SH-SY5Y (cell line): ENCODE measurements around the gene PRR13.

Source experiments
- GATA2 ChIP-seq: IDR thresholded peaks from 2 replicates; pipeline ENCODE4 v1.6.1; 2011; ENCODE audit warnings: mild to moderate bottlenecking, low read depth, low read length
- GATA3 ChIP-seq: IDR thresholded peaks from 2 replicates; pipeline ENCODE4 v1.6.1; 2011; ENCODE audit warnings: low read depth, mild to moderate bottlenecking, low read length, moderate library complexity

Gene PRR13

DNA sequence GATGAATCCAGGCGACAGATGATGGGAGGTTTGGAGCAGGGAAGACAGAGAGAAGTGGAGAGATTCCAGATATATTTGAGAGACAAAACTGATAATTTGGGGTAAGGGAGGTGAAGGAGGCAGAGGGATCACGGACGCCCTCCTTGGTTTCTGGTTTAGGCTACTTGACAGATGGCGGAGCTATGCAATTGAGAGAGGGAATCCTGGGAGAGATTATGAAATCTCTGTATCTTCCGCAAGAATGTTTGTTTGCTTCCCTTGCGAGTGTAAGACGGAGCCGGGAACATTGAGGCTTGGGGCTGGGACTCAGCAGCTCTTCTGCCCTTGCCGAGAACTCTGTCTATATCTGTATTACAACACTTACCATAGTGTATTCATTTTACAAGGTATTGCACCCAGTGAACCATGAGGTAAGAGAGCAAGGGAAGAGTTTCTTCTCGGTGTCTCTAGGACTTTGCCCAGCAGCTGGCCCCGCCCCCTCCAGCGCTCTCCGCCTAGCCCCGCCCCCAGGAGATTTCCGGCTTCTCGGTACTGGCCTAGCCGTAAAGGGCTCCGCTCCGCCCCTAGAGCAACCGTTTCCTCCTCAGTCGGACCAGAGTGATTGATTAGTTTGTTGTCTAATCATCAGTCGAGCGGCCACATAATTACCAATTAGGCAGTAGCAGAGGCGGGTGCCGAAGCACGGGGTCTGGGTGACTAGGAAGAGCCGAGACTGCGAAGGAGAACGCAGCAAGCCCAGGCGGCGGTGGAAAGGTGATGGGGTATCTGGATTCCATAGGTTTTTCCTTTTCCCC lies at the start of gene PRR13:
TSS of gene PRR13 (plus strand) at position 695 of the 794 bp plus-strand sequence. CDS start 981 bp downstream, outside the sequence.
- TF ChIP-seq GATA3 (no peak), GATA2 (no peak)

GRCh38 chr12:53399896-53400295 lies 41.6 kb upstream of the PRR13 start:
- TF ChIP-seq GATA2 (no peak), GATA3 (no peak)

- TF ChIP-seq GATA3, result no peak
- TF ChIP-seq GATA2, result no peak
Observed at GRCh38 chr12:53402871-53403270, 38.7 kb upstream of the PRR13 start.

- TF ChIP-seq GATA3, result no peak
- no peak for TF ChIP-seq GATA2
Observed at GRCh38 chr12:53410951-53411350, 30.6 kb upstream of the PRR13 start.

- no peak for TF ChIP-seq GATA2
- no peak for TF ChIP-seq GATA3
Observed at GRCh38 chr12:53413485-53414204, 27.9 kb upstream of the PRR13 start.

DNA sequence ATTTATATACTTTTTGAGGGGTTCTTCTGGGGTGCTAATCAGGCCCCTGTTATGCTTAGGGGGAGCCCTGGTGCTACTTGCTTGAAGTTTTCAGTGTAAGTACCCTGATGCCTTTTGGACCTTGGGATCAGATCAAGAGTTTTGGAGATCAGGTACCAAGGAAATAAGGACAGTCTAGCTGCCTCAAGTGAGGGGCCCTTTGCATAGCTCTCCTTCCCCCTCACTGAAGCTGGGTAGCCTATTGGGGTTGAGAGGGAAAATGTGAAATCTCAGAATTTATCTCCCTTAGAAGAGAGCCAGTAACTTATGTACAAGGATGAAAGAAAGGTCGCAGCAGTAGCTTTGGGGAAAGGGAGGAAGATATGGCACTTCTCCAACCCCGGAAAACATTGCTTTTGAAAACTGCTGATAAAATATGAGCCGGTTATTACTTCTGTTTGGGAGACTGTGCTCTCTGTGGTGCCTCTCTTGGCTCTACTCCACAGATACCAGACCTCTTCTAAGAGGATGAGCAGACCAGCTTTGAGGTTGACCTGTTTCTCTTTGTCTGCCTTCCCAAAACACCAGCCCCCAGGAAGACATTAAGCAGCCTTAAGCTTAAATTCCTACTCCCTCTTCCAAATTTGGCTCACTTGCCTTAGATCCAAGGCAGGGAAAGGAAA lies 26.6 kb upstream of the PRR13 start:
- TF ChIP-seq GATA3 (no peak), GATA2 (no peak)

DNA sequence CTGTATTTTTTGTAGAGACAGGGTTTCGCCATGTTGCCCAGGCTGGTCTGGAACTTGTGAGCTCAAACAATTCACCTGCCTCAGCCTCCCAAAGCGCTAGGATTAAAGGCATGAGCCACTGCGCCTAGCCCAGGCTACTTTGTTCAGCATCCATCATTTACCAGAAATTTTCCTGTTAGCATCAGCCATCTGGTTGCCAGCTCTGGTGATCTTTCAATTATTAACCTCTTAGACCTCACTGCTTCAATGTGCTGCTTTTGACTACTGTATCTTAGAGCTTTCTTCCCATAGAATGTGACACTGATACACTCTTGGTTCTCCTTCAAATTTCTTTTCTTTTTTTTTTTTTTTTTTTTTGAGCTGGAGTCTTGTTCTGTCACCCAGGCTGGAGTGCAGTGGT lies 23.3 kb upstream of the PRR13 start:
- no peak for TF ChIP-seq GATA2
- no peak for TF ChIP-seq GATA3

DNA sequence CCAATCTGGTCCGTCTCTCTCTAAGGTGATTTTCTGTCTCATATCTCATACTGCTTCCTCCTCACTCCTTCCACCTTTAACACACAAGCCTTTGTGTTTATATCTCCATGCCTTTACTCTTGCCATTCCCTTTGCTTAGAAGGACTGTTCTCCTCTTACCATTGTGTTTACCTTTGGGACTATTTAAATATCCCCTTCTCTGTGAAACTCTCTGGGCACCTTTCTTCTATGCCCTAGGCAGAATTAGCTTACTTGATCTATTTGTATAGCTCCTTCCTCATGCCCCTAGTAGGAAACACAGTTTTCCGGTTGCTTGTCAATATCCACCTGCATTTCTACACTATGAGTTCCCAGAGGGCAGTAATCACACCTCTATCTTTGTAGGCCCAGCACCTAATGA lies 21.8 kb upstream of the PRR13 start:
- TF ChIP-seq GATA2 (no peak), GATA3 (no peak)

DNA sequence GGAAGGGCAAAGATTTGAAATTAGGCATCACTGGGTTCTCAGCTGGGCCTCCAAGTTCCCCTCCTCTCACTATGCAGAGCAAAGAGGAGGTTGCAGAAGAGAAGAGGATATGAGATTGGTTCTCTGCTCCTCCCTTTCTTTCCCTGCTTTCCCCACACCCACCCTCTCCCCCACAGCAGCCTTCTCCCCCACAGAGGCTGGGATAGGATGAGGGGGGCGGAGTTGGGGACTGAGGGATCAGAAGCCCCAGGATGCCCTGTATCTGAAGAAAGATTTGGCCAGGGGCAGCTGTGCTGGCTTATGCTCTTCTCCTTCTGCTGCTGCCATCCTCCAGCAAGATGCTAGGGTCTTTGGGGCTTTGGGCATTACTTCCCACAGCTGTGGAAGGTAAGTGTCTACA lies 17.9 kb upstream of the PRR13 start, which contains the start of gene AMHR2:
TSS of gene AMHR2 (plus strand) at position 259 of the 400 bp plus-strand sequence. CDS start at position 339, 80 bp downstream.
- TF ChIP-seq GATA2 (no peak), GATA3 (no peak)

GRCh38 chr12:53424626-53425514 lies 16.7 kb upstream of the PRR13 start:
- TF ChIP-seq GATA3 (no peak), GATA2 (no peak)

DNA sequence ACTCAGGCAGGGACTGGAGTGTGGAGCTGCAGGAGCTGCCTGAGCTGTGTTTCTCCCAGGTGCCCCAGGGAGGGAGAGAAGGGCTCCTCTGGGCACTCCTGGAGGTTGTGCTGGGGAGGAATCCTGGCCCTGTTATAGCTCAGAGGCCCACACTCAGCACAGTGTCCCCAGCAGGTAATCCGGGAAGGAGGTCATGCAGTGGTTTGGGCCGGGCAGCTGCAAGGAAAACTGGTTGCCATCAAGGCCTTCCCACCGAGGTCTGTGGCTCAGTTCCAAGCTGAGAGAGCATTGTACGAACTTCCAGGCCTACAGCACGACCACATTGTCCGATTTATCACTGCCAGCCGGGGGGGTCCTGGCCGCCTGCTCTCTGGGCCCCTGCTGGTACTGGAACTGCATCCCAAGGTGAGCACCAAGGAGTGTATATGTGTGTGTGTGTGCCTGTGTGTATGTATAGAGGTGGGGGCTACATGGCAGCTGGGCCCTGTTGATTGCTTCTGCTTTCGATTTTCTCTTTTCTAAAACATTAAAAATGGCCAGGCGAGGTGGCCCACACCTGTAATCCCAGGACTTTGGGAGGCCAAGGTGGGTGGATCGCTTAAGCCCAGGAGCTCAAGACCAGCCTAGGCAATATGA lies 15.9 kb upstream of the PRR13 start:
- no peak for TF ChIP-seq GATA2
- TF ChIP-seq GATA3, result no peak

DNA sequence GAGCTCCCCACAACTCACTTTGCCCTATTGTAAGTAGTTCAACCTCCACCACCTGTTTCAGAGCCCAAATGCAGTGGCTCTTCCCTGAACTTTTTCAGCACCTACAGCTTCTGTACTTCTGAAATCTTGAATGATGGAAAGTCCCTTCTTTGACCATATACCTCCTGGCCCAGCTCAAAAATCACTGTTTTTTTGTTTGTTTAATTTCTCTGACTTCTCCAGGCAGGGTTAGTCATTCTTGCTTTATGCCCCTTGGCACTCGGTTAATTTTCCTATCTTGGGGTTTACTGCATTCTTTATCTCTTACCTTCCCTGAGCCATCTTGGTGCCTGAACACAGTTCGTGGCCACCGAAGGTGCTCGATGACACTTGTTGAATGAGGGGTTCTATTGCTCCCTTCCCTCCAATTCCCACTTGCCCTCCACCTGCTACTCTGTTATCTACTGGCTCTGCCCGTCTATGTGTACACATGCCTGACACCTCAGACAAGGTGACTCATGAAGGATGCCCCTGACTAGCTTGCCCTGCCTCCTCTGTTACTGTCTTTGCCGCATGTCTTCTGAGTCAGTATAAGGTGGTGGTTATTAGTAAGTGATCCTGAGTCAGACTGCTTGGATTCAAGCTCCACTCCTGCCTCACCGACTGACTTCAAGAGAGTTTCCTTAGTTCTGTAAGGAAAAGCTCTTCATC lies 13.5 kb upstream of the PRR13 start:
- TF ChIP-seq GATA3, result no peak

- no peak for TF ChIP-seq GATA3
- TF ChIP-seq GATA2, result no peak
Observed at GRCh38 chr12:53428741-53429140, 12.8 kb upstream of the PRR13 start.

- no peak for TF ChIP-seq GATA2
Observed at GRCh38 chr12:53430116-53430515, 11.4 kb upstream of the PRR13 start.

DNA sequence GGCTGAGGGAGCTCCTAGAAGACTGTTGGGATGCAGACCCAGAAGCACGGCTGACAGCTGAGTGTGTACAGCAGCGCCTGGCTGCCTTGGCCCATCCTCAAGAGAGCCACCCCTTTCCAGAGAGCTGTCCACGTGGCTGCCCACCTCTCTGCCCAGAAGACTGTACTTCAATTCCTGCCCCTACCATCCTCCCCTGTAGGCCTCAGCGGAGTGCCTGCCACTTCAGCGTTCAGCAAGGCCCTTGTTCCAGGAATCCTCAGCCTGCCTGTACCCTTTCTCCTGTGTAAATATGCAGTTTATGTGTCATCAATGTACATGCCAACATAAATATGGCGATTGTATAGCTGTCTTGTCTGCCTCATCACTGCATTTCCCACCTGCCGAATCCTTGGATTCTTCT lies 10.3 kb upstream of the PRR13 start:
- TF ChIP-seq GATA2, result no peak
- TF ChIP-seq GATA3, result no peak
